GM18498 (cell line): Measurements from ENCODE around the gene PRKCZ.
A peak's percentile ranks its signal among the peaks of the same experiment; 100 is the strongest.

ENCODE experiments used
- ATAC-seq: cut with Tn5 transposase; IDR thresholded peaks from one replicate; pipeline ENCODE4 v1.9.1; 2021; ENCODE audit warnings: mild to moderate bottlenecking, moderate library complexity; ENCODE audit not compliant: unreplicated experiment

The PRKCZ gene

GRCh38 chr1:2185880-2186855 lies 136.0 kb downstream of the PRKCZ start:
- no peak for ATAC-seq

GRCh38 chr1:2186901-2187300 lies 136.7 kb downstream of the PRKCZ start:
- no peak for ATAC-seq

DNA sequence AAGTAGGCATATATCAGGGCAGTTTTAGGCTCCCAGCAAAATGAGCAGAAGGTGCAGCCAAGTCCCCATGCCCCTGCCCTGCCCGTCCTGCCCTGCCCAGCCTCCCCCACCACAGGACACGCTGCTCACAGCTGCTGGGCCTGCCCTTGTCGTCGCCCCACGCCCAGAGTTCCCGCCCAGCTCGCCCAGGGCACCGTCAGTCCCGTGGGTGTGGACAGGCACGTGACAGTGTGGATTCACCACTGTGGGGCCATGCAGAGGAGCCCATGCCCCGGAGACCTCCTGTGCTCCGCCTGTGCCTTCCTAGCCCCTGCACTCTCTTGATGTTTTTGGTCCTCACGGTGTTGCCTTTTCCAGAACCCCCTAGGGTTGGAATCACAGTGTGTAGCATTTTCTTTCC lies 137.4 kb downstream of the PRKCZ start:
- ATAC-seq = no peak

DNA sequence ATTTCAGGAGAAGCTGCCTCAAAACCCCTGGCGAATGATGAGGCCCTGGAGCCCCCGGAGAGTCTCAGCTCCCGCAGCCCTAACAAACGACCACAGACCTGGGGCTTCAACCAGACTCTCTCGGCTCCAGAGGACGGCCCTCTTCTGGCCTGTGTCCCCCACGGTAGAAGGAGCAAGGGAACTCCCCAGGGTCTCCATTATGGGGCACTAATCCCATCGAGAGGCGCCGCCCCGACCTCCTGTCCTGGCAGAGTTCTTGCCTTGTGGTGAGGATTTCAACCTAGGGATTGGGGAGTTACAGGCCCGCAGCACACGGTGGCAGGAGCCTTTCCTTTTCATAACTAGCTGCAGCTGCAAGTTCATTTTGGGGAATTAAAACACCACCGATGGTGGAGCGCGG lies 138.1 kb downstream of the PRKCZ start:
- ATAC-seq = no peak

DNA sequence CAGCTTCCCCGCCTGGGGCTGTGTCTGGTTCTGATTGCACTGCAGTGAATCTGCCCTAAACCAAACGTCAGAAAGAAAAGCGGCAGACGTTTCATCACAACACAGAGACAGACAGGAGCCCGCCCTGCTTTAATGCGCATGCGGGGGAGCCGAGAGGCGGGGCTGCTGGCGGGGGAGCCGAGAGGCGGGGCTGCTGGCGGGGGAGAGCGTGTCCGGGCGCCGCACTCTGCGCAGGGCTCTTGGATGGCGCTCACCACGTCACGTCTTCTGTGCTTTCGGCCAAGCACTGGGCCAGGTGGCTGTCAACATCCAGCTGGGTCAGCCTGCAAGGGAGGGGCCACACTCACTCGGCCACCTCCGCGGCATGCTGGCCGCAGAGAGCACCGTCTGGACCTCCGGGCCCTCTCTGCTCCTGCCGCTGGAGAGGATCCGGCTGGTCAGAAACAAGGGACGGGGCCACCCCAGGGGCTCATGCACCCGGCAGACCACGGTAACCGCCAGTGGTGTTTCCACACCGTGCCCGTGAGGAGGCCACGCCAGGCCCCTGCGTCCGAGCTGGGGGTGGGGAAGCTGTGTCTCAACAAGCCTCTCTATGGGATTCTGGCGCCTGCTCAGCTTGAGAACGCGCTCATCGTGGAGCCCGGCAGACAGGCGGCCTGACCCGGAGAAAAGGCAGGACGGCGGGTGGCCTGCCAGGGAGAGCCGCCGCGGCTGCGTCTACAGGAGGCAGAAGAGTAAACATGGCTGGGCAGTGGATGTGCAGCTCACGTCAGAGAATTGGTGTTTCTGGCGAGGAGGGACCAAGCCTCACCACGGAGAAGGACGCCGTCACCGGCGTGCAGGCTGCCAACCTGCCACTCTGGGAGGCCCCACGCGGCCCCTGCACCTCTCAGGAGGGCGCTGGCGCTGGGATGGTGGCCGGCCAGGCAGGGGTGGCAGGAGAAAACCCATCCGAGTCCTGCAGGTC lies 139.5 kb downstream of the PRKCZ start:
- ATAC-seq = no peak

- ATAC-seq = no peak
Observed at GRCh38 chr1:2190491-2190976, 140.3 kb downstream of the PRKCZ start.

GRCh38 chr1:2192031-2192995 lies 142.1 kb downstream of the PRKCZ start:
- ATAC-seq = no peak

DNA sequence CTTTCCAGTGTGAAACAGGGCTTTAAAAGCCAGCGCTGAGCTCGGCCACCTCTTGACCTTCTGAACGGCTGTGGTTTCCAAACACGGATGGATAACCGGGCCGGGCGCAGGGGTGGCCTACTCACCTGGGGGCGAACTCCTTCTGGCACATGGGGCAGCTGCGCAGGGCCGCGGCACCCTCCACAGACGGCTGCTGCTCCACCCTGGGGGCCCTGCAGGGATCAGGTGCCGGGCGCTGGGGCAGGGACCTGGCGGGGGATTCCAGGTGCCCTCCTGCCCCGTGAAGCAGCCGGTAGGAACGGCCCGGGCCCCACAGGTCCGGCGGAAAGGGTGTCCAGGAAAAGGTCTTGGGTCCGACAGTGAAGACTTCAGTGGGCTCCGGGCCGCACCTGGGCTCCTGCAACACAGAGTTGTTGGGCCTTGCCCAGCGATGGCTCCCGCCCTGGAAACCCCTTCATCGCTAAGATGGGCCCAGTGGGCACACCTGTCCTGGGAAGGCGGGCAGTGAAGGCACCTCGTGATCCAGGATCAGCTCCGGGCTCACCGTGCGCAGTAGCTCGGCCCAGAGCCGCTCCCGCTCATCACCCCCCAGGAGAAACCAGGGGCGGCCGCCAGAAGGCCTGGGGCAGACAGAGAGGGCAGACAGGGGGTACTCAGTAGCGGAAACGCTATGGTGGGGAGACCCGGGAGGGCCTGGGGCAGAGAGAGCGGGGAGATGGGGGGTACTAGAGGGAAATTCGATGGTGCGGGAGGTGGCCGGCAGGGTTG lies 143.5 kb downstream of the PRKCZ start:
- no peak for ATAC-seq

GRCh38 chr1:2194319-2194897 lies 144.2 kb downstream of the PRKCZ start, which contains the start of gene FAAP20:
TSS of gene FAAP20 (minus strand) at chr1:2194772. CDS start at chr1:2194749, 23 bp downstream.
- peak; percentile 53 for ATAC-seq

GRCh38 chr1:2194898-2195673 lies 144.9 kb downstream of the PRKCZ start:
- peak; percentile 71 for ATAC-seq

DNA sequence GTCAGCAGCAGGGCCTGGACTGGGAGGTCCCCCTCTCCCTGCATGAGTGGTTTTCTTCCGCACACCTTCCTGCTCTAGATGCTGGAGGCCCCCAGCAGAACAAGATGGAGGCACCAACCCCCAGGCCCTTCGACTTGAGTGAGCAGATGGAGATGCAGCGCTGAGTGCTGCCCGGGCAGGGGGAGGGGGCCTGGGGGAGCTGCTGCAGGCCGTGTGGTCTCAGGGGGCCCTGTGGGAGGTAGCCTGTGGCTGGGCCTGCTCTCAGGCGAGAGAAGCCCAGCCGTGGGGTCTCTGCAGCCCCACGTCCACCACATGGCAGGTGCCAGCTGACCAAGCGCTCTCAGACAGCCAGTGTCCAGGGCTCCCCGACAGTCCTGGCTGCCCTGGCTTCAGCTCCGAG lies 145.6 kb downstream of the PRKCZ start:
- no peak for ATAC-seq

DNA sequence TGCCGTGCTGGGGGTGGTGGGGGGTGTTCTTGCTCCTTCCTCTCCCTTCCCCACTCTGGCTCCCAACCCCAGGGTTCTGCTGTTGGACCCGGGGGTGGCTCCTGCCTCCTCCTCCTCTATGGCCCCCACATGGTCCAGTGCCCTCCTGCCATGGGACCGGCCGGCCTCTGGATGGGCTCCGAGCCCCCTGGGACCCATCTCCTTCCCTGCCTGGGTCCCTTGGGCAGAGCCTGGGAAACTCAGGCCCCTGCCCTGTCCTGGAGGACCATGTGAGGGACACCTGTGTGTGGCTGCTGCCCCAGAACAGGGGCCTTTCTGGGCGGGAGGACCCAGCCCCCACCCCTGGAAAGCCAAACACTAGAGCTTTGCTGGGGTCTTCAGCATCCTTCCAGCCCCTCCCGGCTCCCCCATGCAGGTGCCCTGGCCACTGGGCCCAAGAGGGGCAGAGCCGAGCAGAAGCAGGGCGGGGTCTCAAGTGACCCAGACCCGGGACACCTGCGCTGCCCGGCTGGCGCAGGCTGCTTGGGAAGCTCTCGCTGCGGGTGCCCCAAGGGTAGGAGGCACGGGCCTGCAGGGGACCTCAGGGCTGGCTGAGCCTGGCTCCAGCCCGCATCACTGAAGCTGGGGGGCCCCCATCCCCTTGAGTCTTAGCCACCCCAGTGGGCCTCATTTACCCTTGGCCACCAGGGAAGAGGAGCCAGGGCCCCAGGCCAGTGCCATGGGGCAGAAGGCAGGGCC lies 146.9 kb downstream of the PRKCZ start:
- ATAC-seq = no peak

- ATAC-seq = no peak
Observed at GRCh38 chr1:2197707-2198165, 147.5 kb downstream of the PRKCZ start.

- no peak for ATAC-seq
Observed at GRCh38 chr1:2198571-2198970, 148.4 kb downstream of the PRKCZ start.

- no peak for ATAC-seq
Observed at GRCh38 chr1:2199042-2199810, 149.0 kb downstream of the PRKCZ start.

- ATAC-seq = no peak
Observed at GRCh38 chr1:2200308-2200943, 150.2 kb downstream of the PRKCZ start.
